WTC11 (cell line): Measurements from ENCODE around the gene OGT. TPM values are rescaled to one million over a fixed set of nuclear protein-coding genes. Genes with fewer than 3 reads are reported as not detected.

ENCODE experiments used
- ATAC-seq: fragments of 200-7000 bp; cut with Tn5 transposase; 2 replicates; pipeline ENCODE4 v1.10.0; 2021; ENCODE audit warnings: mild to moderate bottlenecking, moderate library complexity
- CTCF ChIA-PET: fragments of 300-600 bp; sonication (Branson Sonifier 250); formaldehyde crosslinking; loops from one replicate; lab custom pipeline; 2021; ENCODE audit warnings: antibody characterized with exemption; lab: Charles Lee
- POLR2A ChIA-PET: fragments of 350-600 bp; sonication (Branson Sonifier 250); formaldehyde crosslinking; loops from one replicate; lab custom pipeline; 2021; ENCODE audit warnings: antibody characterized with exemption; lab: Charles Lee
- DNase-seq: peaks from one replicate; pipeline ENCODE4 v3.0.0; 2021; ENCODE audit warnings: low spot score
- H3K27ac Mint-ChIP-seq: 2 replicates; pipeline ENCODE4 v1.8.0; 2021; ENCODE audit warnings: mixed read lengths
- H3K27me3 Mint-ChIP-seq: 2 replicates; pipeline ENCODE4 v1.8.0; 2021; ENCODE audit warnings: low read depth, mild to moderate bottlenecking, moderate library complexity, mixed read lengths
- H3K36me3 Mint-ChIP-seq: 2 replicates; pipeline ENCODE4 v1.8.0; 2021; ENCODE audit warnings: mixed read lengths
- H3K4me1 Mint-ChIP-seq: 2 replicates; pipeline ENCODE4 v1.8.0; 2022; ENCODE audit warnings: mixed read lengths
- H3K4me3 Mint-ChIP-seq: 2 replicates; pipeline ENCODE4 v1.8.0; 2021; ENCODE audit warnings: mild to moderate bottlenecking, moderate library complexity, mixed read lengths
- H3K9me3 Mint-ChIP-seq: 2 replicates; pipeline ENCODE4 v1.8.0; 2021; ENCODE audit warnings: mixed read lengths
- ESRRA ChIP-seq: sonication (generic); formaldehyde crosslinking; IDR thresholded peaks from 2 replicates; pipeline ENCODE4 v1.8.1; 2022; ENCODE audit warnings: mild to moderate bottlenecking, missing genetic modification reagents, borderline replicate concordance
- FOXK1 ChIP-seq: sonication (generic); formaldehyde crosslinking; IDR thresholded peaks from 2 replicates; pipeline ENCODE4 v1.8.0; 2022; ENCODE audit warnings: mild to moderate bottlenecking, moderate library complexity, missing genetic modification reagents
- FOXP1 ChIP-seq: sonication (generic); formaldehyde crosslinking; IDR thresholded peaks from 2 replicates; pipeline ENCODE4 v1.8.0; 2022; ENCODE audit warnings: missing genetic modification reagents, mild to moderate bottlenecking, moderate library complexity, borderline replicate concordance
- GABPB1 ChIP-seq: sonication (generic); formaldehyde crosslinking; IDR thresholded peaks from 2 replicates; pipeline ENCODE4 v1.8.1; 2023; ENCODE audit warnings: mild to moderate bottlenecking, missing genetic modification reagents
- GTF2I ChIP-seq: fragments of 250-450 bp; sonication (Bioruptor Pico); conservative IDR thresholded peaks from 2 replicates; pipeline ENCODE4 v1.4.0; 2021; ENCODE audit warnings: mild to moderate bottlenecking
- JUN ChIP-seq: sonication (generic); formaldehyde crosslinking; IDR thresholded peaks from 2 replicates; pipeline ENCODE4 v1.8.0; 2023; ENCODE audit warnings: mild to moderate bottlenecking, missing genetic modification reagents
- KAT7 ChIP-seq: sonication (generic); formaldehyde crosslinking; IDR thresholded peaks from 2 replicates; pipeline ENCODE4 v1.8.1; 2023; ENCODE audit warnings: missing genetic modification reagents, mild to moderate bottlenecking, borderline replicate concordance
- MLX ChIP-seq: sonication (generic); formaldehyde crosslinking; IDR thresholded peaks from 2 replicates; pipeline ENCODE4 v1.8.1; 2023; ENCODE audit warnings: mild to moderate bottlenecking, missing genetic modification reagents, moderate library complexity
- NR2C2 ChIP-seq: sonication (generic); formaldehyde crosslinking; IDR thresholded peaks from 2 replicates; pipeline ENCODE4 v1.8.0; 2022; ENCODE audit warnings: mild to moderate bottlenecking, missing genetic modification reagents
- RELA ChIP-seq: sonication (generic); formaldehyde crosslinking; IDR thresholded peaks from 2 replicates; pipeline ENCODE4 v1.8.1; 2022; ENCODE audit warnings: missing genetic modification reagents, mild to moderate bottlenecking, borderline replicate concordance
- RORB ChIP-seq: fragments of 250-450 bp; sonication (Bioruptor Pico); IDR thresholded peaks from 2 replicates; pipeline ENCODE4 v1.9.0; 2021; ENCODE audit warnings: mild to moderate bottlenecking
- SOX15 ChIP-seq: fragments of 250-450 bp; sonication (Bioruptor Pico); IDR thresholded peaks from 2 replicates; pipeline ENCODE4 v1.9.0; 2021; ENCODE audit warnings: mild to moderate bottlenecking
- ZBTB43 ChIP-seq: sonication (generic); formaldehyde crosslinking; IDR thresholded peaks from 2 replicates; pipeline ENCODE4 v1.8.1; 2023; ENCODE audit warnings: mild to moderate bottlenecking, missing genetic modification reagents
- ZNF138 ChIP-seq: sonication (generic); formaldehyde crosslinking; conservative IDR thresholded peaks from 2 replicates; pipeline ENCODE4 v1.8.1; 2022; ENCODE audit warnings: mild to moderate bottlenecking, moderate library complexity, missing genetic modification reagents
- ZNF232 ChIP-seq: sonication (generic); formaldehyde crosslinking; IDR thresholded peaks from 2 replicates; pipeline ENCODE4 v1.8.0; 2022; ENCODE audit warnings: mild to moderate bottlenecking, missing genetic modification reagents
- ZNF281 ChIP-seq: sonication (generic); formaldehyde crosslinking; IDR thresholded peaks from 2 replicates; pipeline ENCODE4 v1.8.0; 2023; ENCODE audit warnings: mild to moderate bottlenecking, missing genetic modification reagents
- ZNF671 ChIP-seq: fragments of 250-450 bp; sonication (Bioruptor Pico); IDR thresholded peaks from 2 replicates; pipeline ENCODE4 v1.8.0; 2021; ENCODE audit warnings: mild to moderate bottlenecking
- total RNA-seq: library from RNA; stranded (reverse); gene quantifications from 3 replicates; pipeline ENCODE4 v1.2.3, GENCODE V29; 2021
- TF ChIP-seq, protein P1 (sequence below): sonication (generic); formaldehyde crosslinking; IDR thresholded peaks from 2 replicates; pipeline ENCODE4 v1.8.1; 2022; ENCODE audit warnings: mild to moderate bottlenecking, missing genetic modification reagents, moderate library complexity, borderline replicate concordance
- TF ChIP-seq, protein P2 (sequence below): fragments of 250-450 bp; sonication (Bioruptor Pico); IDR thresholded peaks from 2 replicates; pipeline ENCODE4 v2.1.2; 2022; ENCODE audit warnings: mild to moderate bottlenecking, moderate library complexity
- TF ChIP-seq, protein P3 (sequence below): fragments of 250-450 bp; sonication (Bioruptor Pico); IDR thresholded peaks from 2 replicates; pipeline ENCODE4 v1.9.0; 2021; ENCODE audit warnings: mild to moderate bottlenecking

The OGT gene
- total RNA-seq, 1 experiment from 2014 or later, result 126 TPM

DNA sequence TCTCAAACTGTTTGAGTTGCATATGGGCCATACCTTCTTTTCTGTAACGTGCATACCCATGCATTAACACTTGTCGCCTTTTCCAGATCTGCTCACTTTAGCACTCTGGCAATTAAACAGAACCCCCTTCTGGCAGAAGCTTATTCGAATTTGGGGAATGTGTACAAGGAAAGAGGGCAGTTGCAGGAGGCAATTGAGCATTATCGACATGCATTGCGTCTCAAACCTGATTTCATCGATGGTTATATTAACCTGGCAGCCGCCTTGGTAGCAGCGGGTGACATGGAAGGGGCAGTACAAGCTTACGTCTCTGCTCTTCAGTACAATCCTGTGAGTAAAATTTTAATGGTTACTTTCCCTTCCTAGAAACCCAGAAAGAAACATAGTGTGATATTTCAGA, 4.8 kb downstream of the OGT start:
- DNase-seq, result no peak
- H3K27me3 Mint-ChIP-seq, result no peaks in the 10 kb centered on the region
- H3K9me3 Mint-ChIP-seq, result no peaks in the 10 kb centered on the region
- ATAC-seq, result no peak
- peaks cover 38% of the 10 kb centered on the region for H3K4me1 Mint-ChIP-seq
- H3K27ac Mint-ChIP-seq, result no peak overlapping the region
- TF ChIP-seq ESRRA (CRISPR knock-in tag), result no peak
- no peak for TF ChIP-seq FOXP1 (CRISPR knock-in tag)
- no peak for TF ChIP-seq ZNF281 (CRISPR knock-in tag)
- TF ChIP-seq ZNF671 (CRISPR knock-in tag), result no peak
- TF ChIP-seq, protein P1, sequence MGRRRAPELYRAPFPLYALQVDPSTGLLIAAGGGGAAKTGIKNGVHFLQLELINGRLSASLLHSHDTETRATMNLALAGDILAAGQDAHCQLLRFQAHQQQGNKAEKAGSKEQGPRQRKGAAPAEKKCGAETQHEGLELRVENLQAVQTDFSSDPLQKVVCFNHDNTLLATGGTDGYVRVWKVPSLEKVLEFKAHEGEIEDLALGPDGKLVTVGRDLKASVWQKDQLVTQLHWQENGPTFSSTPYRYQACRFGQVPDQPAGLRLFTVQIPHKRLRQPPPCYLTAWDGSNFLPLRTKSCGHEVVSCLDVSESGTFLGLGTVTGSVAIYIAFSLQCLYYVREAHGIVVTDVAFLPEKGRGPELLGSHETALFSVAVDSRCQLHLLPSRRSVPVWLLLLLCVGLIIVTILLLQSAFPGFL (CRISPR knock-in tag), result no peak
- no peak for TF ChIP-seq RORB
- no peak for TF ChIP-seq RELA (CRISPR knock-in tag)
- no peak for TF ChIP-seq ZNF138
- TF ChIP-seq, protein P2, sequence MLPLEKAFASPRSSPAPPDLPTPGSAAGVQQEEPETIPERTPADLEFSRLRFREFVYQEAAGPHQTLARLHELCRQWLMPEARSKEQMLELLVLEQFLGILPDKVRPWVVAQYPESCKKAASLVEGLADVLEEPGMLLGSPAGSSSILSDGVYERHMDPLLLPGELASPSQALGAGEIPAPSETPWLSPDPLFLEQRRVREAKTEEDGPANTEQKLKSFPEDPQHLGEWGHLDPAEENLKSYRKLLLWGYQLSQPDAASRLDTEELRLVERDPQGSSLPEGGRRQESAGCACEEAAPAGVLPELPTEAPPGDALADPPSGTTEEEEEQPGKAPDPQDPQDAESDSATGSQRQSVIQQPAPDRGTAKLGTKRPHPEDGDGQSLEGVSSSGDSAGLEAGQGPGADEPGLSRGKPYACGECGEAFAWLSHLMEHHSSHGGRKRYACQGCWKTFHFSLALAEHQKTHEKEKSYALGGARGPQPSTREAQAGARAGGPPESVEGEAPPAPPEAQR, result no peak
- TF ChIP-seq, protein P3, sequence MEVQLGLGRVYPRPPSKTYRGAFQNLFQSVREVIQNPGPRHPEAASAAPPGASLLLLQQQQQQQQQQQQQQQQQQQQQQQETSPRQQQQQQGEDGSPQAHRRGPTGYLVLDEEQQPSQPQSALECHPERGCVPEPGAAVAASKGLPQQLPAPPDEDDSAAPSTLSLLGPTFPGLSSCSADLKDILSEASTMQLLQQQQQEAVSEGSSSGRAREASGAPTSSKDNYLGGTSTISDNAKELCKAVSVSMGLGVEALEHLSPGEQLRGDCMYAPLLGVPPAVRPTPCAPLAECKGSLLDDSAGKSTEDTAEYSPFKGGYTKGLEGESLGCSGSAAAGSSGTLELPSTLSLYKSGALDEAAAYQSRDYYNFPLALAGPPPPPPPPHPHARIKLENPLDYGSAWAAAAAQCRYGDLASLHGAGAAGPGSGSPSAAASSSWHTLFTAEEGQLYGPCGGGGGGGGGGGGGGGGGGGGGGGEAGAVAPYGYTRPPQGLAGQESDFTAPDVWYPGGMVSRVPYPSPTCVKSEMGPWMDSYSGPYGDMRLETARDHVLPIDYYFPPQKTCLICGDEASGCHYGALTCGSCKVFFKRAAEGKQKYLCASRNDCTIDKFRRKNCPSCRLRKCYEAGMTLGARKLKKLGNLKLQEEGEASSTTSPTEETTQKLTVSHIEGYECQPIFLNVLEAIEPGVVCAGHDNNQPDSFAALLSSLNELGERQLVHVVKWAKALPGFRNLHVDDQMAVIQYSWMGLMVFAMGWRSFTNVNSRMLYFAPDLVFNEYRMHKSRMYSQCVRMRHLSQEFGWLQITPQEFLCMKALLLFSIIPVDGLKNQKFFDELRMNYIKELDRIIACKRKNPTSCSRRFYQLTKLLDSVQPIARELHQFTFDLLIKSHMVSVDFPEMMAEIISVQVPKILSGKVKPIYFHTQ (CRISPR knock-in tag), result no peak
- no peak for TF ChIP-seq MLX (CRISPR knock-in tag)
- no peak for TF ChIP-seq FOXK1 (CRISPR knock-in tag)
- TF ChIP-seq NR2C2, result no peak
- no peak for TF ChIP-seq GABPB1 (CRISPR knock-in tag)
- no peak for TF ChIP-seq SOX15 (CRISPR knock-in tag)
- TF ChIP-seq ZBTB43, result no peak
- TF ChIP-seq JUN, result no peak
- no peak for TF ChIP-seq GTF2I (CRISPR knock-in tag)
- no peak for TF ChIP-seq KAT7 (CRISPR knock-in tag)
- TF ChIP-seq ZNF232 (CRISPR knock-in tag), result no peak
- ChIA-PET POLR2A (no interaction called here), CTCF (no interaction called here)
- peaks cover 19% of the 10 kb centered on the region for H3K36me3 Mint-ChIP-seq
- no peak overlapping the region for H3K4me3 Mint-ChIP-seq
